Stimulated activated naive CD8-positive, alpha-beta T cell treated with anti-CD3 and anti-CD28 coated beads, Interleukin-15, Interleukin-2, amounts not matched to agents 100 U/mL and 50 U/mL, for 24 hours (primary cell): ENCODE data around the gene NOS1AP.

Source experiments
- ATAC-seq: fragments of 150-1000 bp; cut with Tn5 transposase; one replicate; pipeline ENCODE4 v1.10.0; 2021
- DNase-seq: peaks from one replicate; pipeline ENCODE4 v3.0.0; 2021

NOS1AP gene

DNA sequence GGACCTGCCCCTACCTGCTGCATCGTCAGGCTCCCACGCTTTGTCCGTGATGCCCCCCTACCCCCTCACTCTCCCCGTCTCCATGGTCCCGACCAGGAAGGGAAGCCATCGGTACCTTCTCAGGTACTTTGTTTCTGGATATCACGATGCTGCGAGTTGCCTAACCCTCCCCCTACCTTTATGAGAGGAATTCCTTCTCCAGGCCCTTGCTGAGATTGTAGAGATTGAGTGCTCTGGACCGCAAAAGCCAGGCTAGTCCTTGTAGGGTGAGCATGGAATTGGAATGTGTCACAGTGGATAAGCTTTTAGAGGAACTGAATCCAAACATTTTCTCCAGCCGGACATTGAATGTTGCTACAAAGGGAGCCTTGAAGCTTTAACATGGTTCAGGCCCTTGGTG lies 298.3 kb downstream of the NOS1AP start:
- ATAC-seq (no peak), DNase-seq (no peak)

DNA sequence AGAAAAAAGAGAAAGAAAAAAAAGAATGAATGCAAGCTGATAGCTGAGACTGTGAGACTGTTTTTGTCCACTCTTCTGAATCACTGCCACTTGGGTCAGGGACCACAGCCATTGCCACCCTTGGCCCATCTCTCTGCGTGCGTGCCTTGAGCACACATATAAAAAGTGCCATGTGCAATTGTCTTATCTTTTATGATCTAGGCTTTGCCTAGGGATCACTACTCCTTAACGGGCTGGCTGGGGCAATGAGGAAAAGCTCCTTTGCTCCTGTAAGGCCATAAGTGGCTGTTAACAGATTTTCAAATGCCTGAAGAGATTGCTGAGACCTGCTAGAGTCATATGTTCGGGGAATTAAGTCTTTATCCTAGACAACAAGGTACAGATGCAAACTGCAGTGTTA lies 299.0 kb downstream of the NOS1AP start:
- ATAC-seq, result no peak
- no peak for DNase-seq

DNA sequence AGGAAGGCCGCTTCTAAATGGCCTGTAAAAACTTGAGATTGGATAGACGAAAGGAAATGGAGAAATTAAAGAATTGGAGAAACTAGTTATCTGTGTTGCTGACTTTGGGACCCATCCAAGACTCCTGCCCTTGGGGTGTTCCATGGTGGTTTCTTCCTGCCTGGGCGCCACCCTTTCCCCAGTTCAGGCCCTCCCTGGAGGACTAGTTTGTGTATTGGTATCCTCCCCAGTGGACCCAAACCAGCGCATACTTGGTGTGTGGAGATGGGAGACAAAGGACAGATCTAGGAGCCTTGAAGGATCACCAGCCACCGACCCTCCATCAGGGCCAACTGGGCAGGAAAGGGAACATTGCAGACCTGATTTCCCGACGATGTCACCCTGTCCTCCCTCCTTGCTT lies 300.1 kb downstream of the NOS1AP start:
- ATAC-seq (no peak), DNase-seq (no peak)

DNA sequence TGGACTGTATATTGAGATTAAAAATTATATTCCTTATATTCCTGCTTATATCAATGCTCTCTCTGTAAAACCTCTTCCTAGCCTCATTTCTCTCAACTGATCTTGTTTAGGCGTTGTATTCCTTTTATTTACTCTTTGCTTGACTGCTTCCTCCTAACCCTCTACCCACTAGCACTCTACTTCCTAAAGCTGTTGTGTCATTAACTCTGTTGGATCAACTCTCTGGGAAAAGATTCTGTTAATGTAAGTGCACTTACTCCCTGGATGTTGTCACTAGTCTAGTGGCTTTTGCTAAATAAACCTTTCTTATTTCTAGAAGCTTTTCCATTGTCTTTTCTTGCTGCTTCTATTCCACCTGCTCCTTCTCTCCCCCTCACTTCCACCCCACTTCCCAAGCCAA lies 300.7 kb downstream of the NOS1AP start:
- DNase-seq, result no peak
- no peak for ATAC-seq

DNA sequence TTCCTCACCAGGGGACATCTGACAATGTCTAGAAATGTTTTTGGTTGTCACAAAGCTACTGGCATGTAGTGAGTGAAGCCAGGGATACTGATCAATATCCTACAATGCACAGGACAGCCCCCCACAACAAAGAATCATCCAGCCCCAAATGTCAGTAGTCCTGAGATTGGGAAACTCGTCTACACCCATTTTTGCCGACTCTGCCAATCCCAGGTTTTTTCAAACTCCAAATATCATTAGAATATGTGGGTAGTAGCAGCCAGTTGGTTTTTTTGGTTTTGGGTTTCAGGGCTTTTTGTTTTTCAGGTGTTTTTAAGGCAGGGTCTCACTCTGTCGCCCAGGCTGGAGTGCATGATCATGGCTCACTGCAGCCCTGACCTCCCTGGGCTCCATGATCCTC lies 301.2 kb downstream of the NOS1AP start:
- no peak for DNase-seq
- no peak for ATAC-seq

DNA sequence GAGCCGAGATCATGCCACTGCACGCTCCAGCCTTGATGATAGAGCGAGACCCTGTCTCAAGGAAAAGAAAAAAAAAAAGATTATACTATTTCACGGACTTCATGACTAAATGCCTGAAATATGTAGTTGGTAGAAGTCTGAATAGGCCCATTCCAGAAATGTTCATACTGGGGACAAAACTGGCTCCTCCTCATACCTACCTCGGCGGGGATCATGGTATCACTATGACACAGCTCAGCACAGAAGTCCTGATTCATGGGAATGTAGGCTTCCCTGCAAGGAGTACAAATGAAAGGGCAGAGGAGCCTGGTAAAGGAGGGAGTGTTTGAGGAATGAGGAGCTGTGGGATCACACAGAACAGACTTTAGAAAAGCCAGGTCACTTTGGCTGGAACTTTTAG lies 302.1 kb downstream of the NOS1AP start:
- ATAC-seq (no peak), DNase-seq (no peak)

DNA sequence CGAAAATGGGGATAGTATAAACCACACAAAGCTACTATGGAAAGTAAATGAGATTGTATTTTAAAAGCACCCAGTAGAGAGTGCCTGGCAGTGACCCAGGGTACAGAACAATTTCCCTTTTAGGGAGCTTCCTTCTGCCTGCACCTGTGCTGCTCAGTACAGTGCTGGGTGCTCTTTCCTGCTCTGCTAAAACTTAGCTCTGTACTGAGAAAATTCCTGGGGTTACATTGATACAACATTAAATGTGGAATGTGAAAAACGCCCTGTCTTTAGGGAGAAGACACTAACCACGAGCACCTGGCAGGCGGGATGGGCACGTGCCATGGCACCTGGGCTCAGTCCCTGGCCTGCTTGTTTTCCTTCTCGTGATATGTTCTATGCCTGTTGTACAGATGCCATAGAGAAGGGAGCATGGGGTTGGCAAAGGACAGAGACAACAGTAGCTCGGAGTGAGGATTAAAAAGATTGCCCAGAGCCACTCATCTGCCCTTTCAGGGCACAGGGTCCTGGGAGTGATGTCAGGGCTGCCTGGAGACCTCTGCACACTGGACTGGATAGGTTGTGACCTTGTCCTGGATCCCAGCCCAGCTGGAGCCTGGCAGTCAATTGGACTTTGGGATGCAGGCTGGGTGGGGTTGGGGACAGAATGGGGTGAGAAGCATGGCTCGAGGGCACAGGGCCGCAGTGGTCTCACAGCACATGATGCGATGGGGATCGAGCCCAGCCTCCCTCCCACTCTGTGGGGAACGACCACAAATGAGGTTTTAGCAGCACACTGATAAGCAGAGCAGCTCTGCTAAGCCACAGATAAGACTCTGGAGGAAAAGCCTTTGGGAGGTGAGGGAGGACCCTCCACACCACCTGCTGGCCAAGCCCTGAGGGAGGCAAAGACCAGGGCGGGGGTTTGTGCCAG lies 302.9 kb downstream of the NOS1AP start:
- no peak for ATAC-seq

DNA sequence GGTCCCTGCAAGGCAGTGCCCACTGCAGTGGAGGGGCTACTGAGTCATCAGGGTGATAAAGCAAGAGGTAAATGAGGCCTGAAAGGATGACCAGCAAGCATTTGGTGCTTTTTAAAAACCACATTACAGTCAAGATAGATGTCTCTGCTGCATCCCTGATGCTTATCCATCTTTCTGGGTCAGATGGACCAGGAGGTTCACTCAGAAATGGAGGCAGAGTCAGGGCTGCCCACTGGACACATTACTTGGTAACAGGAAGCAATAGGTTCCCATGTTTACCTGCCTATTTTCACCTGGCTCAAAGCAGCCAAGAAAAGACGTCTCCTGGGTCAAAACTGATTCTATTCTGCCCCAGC lies 303.6 kb downstream of the NOS1AP start:
- DNase-seq (no peak), ATAC-seq (no peak)

More for the DNA sequence above, 302.9 kb downstream of the NOS1AP start:
- no peak for DNase-seq

DNA sequence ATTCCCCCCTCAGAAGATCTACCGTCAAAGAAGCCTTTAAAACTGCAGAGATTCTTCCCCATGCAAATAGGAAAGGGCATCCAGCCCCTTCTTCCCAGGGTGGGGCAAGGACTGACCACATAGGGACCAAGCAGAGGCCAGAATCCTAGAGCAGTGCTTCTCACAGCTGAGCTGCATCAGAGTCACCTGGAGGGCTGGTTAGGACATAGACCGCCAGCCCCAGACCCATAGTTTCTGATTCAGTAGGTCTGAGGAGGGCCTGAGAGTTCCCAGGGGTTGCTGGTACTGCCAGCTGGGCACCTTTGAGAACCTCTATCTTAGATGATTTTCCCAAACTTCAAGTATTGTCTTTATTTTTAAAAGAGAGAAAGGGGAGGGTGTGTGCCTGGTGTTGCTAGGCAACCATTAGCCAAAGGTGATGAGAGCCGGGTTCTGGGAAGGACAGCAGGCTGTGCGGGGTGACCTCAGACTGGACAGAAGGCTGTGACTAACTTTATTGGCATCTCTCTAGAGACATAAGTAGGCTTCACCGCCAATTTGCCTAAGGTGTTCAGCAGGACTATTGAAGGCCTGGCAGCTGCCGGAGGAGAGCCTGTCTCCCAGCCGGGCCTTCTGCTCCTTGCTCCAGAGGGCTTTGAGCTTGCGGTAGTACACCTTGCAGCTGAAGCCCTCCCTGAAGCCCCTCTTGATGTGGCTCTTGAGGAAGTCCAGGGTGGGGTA lies 304.2 kb downstream of the NOS1AP start:
- DNase-seq, result no peak
- no peak for ATAC-seq

DNA sequence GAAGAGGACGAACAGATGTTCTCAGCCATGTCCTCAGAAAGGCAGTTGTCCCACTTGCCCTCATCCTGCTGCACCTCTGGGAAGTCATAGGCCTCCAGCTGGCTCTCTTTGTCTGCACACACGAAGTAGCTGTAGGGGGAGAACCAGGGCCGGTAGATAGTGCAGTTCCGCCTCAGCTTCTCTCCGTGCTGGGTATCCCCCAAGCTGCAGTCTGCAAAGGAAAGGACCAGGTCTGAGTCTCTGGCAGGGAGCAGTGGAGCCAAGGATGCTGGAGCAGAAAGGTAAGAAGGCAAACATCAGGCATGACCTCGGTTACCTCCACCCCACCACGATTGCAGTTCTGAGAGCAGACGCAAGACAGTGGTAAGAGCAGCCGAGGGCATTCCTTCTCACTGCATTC lies 304.9 kb downstream of the NOS1AP start:
- no peak for ATAC-seq

DNA sequence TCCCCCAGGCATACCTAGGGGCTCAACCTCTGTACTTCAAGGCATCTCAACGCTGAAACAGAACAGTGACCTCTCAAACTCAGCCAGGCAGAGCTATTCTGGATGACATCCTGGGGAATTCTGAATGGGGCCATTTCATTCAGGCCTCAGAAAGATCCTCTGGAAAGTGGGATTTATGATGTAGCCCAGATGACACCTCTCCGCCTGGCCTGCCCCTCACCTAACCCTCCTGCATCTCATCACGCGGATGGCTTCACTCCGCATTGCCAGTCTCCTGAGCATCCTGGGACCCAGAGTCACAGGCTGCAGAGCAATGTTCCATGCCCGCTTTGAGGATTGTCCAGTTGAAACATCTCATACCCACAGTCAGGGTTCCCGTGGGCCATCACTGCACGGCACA lies 306.0 kb downstream of the NOS1AP start:
- no peak for DNase-seq
- ATAC-seq, result no peak

More for the DNA sequence above, 304.9 kb downstream of the NOS1AP start:
- no peak for DNase-seq

DNA sequence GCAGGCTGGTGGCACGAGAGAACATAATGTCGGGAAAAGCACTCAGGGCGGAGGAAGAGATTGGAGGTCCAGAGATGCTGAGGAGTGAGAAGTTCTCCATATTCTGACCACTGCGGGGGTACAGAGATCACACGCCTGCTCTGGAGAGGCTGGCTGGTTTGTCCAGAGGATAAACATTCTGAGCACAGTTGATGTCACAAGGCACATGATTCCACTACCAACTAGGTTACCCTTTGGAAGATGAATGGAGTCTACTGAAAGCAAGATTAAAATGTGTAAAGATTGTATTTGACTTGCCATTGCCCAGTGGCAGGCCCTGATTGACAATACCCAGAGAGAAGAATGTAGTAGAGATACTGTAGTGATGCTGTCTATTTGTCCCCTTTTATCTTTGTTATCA lies 307.2 kb downstream of the NOS1AP start, which contains the start of gene SPATA46:
Gene SPATA46, minus strand, starts transcription at position 164 of the 400 bp plus-strand sequence. Its CDS starts 64 bp downstream, at position 100.
- DNase-seq, result no peak
- ATAC-seq, result no peak

DNA sequence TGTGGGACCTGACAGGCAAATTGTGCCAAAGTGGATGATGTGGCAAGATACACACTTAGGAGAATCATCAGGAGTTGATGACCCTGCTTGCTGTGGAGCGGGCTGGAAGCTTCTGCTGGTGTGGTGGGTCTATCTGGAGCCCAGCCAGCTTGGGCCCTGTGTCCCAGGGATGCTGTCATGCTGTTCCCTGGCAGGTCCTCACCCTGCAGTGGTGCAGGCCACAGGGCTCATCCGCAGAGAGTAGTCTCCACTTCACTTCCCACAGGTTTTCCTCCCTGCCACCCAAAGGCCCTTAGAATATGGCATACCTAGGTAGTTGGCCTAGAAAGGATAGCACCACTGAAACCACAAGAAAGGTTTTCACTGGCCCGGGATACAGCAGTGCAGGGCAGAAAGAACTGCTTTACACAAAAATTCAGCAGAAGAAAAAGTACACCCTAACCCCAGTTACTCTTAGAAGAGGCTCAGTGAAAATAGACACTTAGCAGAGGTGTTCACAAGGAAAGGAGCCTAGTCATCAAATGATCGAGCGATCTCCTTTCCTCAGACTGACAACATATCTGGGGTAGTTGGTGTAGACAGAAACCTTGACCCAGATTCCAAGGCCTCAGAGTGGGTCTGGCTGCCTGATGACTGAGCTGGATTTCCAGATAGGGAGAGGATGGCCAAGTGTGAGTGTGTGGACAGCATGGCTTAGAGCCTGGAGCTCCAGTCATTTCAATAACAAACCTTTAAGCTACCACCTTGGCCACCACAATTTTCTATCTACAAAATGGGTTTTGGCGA lies 310.8 kb downstream of the NOS1AP start:
- no peak for DNase-seq

DNA sequence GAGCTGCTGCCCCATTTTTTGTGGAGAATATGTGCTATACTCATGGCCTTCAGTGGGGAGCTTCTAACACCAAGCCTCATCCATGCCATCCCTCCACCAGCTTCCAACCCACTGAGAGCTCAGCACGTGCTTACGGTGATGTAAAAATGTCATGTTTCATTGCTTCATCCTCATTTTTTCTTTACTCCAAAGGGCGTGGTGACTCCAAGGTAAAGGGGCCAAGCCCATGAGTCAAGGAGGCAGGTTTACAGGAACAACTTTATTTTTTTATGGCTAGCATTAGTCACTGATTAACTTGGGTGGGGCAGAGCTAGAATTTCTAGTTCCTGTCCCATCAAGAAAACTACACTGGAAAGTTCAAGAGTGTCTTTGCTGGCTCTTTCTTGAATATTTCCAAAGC lies 311.9 kb downstream of the NOS1AP start, which contains the start of gene C1orf226:
Gene C1orf226, plus strand, starts transcription at position 346 of the 400 bp plus-strand sequence. CDS start 174 bp downstream, outside the sequence.
- DNase-seq (no peak), ATAC-seq (no peak)

More for the DNA sequence above, 310.8 kb downstream of the NOS1AP start:
- no peak for ATAC-seq

DNA sequence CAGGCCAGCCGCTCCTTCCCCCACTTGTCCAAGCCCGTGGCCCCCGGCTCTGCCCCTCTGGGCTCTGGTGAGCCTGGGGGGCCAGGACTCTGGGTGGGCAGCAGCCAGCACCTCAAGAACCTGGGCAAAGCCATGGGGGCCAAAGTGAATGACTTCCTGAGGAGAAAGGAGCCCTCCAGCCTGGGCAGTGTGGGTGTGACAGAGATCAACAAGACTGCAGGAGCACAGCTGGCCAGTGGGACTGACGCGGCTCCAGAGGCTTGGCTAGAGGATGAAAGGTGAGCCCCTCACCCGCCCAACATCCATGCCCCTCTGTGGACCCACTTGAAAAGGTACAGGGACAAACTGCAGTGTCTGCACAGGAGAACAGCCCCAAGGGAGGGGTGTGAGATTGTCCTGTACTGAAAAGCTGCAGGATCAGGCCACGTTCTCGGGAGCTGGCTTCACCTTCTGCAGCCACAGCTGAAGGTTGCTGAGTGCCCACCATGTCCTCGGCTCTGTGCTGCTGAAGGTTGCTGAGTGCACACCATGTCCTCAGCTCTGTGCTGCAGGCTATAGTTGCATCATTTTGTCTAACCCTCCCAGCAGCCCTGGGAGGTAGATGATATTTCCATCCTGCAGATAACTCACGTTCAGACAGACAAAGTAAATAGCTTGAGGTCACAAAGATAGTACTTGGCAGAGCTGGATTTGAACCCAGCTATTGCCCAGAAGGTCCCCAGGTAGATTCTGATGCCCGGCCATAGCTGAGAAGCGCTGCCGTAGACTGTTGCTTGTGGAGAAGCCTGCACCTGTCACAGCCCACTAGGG lies 312.7 kb downstream of the NOS1AP start:
- DNase-seq (no peak), ATAC-seq (no peak)

DNA sequence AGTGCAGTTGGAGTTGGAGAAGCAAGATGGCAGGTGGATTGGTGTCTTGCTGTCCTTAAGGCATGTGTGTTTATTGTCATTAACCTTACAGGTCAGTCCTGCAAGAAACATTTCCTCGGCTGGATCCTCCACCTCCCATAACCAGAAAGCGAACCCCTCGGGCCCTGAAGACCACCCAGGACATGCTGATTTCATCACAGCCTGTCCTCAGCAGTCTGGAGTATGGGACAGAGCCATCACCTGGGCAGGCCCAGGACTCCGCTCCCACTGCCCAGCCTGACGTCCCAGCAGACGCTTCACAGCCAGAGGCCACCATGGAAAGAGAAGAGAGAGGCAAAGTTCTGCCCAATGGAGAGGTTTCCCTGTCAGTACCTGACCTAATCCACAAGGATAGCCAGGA lies 313.6 kb downstream of the NOS1AP start:
- DNase-seq (no peak), ATAC-seq (no peak)

DNA sequence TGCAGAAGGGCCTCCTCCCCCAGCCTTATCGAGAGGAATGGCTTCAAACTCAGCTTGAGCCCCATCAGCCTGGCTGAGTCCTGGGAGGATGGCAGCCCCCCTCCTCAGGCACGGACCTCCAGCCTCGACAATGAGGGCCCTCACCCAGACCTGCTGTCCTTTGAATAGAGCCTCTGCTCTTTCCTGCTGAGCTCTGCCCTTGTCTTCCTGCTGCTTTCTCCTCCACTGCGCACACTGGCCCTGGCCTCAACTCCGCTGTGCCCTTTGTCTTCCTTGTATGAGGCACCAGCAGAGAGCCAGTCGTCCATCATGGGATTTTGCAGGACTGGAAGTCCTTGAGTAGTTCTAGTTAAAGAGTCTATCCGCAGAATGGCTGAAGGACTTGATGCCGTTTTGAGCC lies 314.0 kb downstream of the NOS1AP start:
- DNase-seq, result no peak
- no peak for ATAC-seq

DNA sequence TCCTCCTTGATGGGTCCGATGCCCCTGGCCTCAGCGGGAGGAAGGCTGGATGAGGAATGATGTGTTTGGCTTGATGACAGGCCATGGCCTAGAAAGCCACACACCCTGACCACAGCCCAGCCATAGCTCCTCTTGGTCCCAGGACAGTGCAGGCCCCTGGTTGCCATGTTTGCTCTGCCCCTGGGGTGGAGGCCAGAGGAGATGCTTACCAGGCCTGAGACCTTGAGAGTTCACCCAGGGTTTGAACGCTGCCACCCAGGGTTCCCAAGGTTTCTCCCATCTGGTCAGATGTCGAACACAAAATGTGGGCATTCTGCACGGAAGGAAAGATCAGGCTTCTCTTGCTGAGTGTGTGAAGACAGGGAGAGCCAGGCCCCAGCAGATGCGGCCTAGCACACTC lies 314.6 kb downstream of the NOS1AP start:
- ATAC-seq (no peak), DNase-seq (no peak)

DNA sequence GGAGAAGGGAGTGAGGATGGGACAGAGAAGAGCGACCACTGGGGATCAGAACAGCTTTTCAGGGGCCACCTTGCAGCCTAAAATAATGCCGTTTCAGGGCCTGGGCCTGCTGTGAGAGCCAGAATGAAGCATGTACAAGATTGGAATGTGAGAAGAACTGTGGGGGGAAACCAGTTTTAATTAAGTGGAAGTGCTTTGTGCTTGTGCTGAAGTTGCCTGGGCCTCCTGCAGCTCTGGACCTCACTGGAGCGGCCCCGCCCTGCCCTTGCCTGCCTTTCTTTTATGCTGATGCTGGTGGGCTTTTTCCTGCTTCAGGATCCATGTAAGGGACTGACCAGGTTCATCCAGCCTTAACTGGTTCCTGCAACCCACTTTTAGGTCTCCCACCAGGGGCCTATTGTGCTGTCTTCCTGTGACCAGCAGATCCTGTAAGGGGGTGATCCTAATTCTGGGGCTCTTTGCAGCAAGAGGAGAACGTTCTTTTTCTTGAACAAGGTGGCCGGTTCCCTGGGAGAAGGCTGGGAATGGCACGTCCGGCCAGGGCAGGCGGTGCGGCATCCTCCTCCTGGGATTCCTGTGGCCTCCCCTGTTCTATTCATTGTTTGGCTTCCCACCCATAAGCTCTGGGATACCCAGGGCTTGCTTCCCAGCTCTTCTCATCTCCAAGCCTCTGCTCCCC lies 315.2 kb downstream of the NOS1AP start:
- ATAC-seq, result no peak
- no peak for DNase-seq

DNA sequence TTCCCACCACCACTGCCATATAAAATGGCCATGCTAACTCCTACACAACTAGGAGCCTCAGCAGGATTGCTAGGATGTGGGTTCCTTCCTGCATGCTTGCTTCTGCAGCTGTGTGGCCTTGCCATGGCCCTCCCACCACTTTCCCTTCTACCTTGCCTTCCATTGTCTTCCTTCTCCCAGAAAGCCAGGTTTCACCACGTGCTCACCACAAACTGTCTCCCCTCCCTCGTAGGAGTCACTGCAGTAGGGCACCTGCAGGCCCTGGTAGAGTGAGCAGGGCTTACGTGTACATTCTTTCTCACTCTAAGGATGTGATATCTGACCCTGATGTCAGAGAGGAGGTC lies 315.8 kb downstream of the NOS1AP start:
- no peak for DNase-seq
- ATAC-seq, result no peak

DNA sequence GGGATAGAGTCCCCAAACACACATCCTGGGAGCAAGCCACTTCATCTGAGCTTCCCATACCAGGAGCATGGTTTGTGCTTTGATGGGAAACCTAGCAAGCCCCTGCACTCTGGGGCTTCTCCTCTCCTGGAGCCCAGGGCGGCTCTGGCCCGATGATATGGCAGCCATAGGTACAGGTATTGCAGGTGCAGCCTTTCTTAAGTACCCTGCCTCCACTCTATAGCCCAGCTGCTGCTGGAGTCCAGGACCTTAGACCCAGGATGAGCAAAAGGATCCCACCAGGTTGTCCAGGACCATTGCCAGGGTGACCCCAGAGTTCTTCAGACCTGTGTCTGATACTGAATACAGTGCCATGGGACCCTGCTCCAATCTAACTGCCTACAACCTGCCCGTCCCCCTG lies 316.2 kb downstream of the NOS1AP start:
- DNase-seq (no peak), ATAC-seq (no peak)
